Activated CD4-positive, alpha-beta T cell treated with anti-CD3 and anti-CD28 coated beads for 36 hours (primary cell): ENCODE measurements around the gene CXADR. TPM values are rescaled to one million over a fixed set of nuclear protein-coding genes. Genes with fewer than 3 reads are reported as not detected.

Experiments
- ATAC-seq: fragments of 200-7000 bp; cut with Tn5 transposase; one replicate; pipeline ENCODE4 v1.10.0; 2021; ENCODE audit warnings: mild to moderate bottlenecking, moderate library complexity
- CTCF ChIA-PET: fragments of 350-600 bp; sonication (Branson Sonifier 250); formaldehyde crosslinking; loops from one replicate; lab custom pipeline; 2021; ENCODE audit warnings: antibody characterized with exemption; lab: Charles Lee
- POLR2A ChIA-PET: fragments of 350-600 bp; sonication (Branson Sonifier 250); formaldehyde crosslinking; loops from one replicate; lab custom pipeline; 2021; ENCODE audit warnings: antibody characterized with exemption, inconsistent platforms; lab: Charles Lee
- DNase-seq: peaks from one replicate; pipeline ENCODE4 v3.0.0-alpha.2; 2020
- H3K27ac Mint-ChIP-seq: one replicate; pipeline ENCODE4 v1.8.0; 2021; ENCODE audit warnings: mixed read lengths
- H3K27me3 Mint-ChIP-seq: one replicate; pipeline ENCODE4 v1.8.0; 2021; ENCODE audit warnings: mixed read lengths
- H3K36me3 Mint-ChIP-seq: one replicate; pipeline ENCODE4 v1.8.0; 2021; ENCODE audit warnings: low read depth, mixed read lengths
- H3K4me1 Mint-ChIP-seq: one replicate; pipeline ENCODE4 v1.8.0; 2021; ENCODE audit warnings: mixed read lengths
- H3K4me3 Mint-ChIP-seq: one replicate; pipeline ENCODE4 v1.8.0; 2021; ENCODE audit warnings: mild to moderate bottlenecking, moderate library complexity, mixed read lengths
- H3K9me3 Mint-ChIP-seq: one replicate; pipeline ENCODE4 v1.8.0; 2021; ENCODE audit warnings: low read depth, mixed read lengths
- intact Hi-C, 2 experiments: fragments of 100-400 bp; cut with DNase I in 1 of 2; cut with micrococcal nuclease in 1 of 2; formaldehyde crosslinking; loops; one replicate each; pipeline versions ENCODE4 v1.14.2 to v1.15.1; 2022 to 2024; cut with DNase I, micrococcal nuclease
- total RNA-seq, 2 experiments: library from RNA; stranded (reverse); gene quantifications; one replicate each; pipeline ENCODE4 v1.2.3, GENCODE V29; 2021

CXADR gene
- total RNA-seq, 2 experiments from 2014 or later = 0.30 to 0.91 TPM

- Mint-ChIP-seq H3K4me3 (no peak overlapping the region), H3K36me3 (no peaks in the 10 kb centered on the region), H3K4me1 (no peaks in the 10 kb centered on the region), H3K9me3 (no peaks in the 10 kb centered on the region), H3K27ac (no peak overlapping the region), H3K27me3 (peaks cover 7% of the 10 kb centered on the region)
- ATAC-seq (no peak), DNase-seq (no peak)
- ChIA-PET POLR2A (no interaction called here), CTCF (interaction anchor here (0.6 kb wide), 1 partner anchor 87 kb away, joined by 3 read pairs; no protein-coding TSS in a partner anchor)
- intact Hi-C loops = no loop called here
Measured at GRCh38 chr21:17526776-17527175, 13.9 kb downstream of the CXADR start.

GRCh38 chr21:17527240-17527639 lies 14.4 kb downstream of the CXADR start:
- Mint-ChIP-seq H3K27ac (no peak overlapping the region), H3K36me3 (no peaks in the 10 kb centered on the region), H3K27me3 (peaks cover 7% of the 10 kb centered on the region), H3K4me1 (no peaks in the 10 kb centered on the region), H3K4me3 (no peak overlapping the region), H3K9me3 (no peaks in the 10 kb centered on the region)
- POLR2A ChIA-PET = no interaction called here
- intact Hi-C loops = no loop called here
- ATAC-seq = no peak
- DNase-seq = no peak
- CTCF ChIA-PET = no interaction called here

DNA sequence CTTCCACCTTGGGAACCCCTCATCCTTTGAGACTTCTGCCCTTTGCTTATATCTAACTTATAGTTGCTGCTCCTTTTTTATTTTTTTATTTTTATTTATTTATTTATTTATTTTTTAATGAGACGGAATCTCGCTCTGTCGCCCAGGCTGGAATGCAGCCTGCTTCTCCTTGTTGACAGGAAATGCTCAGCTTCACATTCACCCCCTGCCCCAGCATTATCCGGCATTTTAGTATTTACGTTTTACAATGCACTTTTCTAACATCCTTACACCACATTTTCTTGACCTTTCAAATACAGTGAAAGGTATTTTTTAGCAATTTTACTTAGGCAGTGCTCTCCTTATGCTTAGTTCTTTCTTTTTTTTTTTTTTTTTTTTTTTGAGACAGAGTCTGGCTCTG lies 14.9 kb downstream of the CXADR start:
- no peaks in the 10 kb centered on the region for H3K36me3 Mint-ChIP-seq
- no peak for DNase-seq
- POLR2A ChIA-PET = interaction anchor here (0.7 kb wide), 1 partner anchor 1152 kb away, joined by 5 read pairs; no protein-coding TSS in a partner anchor

DNA sequence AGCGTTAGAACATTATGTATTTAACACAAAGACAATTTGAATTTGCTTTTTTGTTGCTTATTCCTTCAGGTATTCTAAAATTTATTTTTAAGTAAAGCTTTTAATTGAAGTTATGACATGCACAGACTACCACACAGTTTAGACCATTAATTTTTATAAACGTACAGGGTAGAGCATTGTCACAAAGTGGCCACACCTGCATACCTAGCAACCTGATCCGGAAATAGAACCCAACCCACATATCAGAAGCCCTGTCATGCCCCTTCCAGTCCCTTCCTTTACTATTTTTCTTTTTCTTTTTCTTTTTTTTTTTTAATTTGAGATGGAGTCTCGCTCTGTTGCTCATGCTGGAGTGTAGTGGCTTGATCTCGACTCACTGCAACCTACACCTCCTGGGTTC lies 16.8 kb downstream of the CXADR start:
- intact Hi-C loops = no loop called here
- Mint-ChIP-seq H3K36me3 (no peaks in the 10 kb centered on the region), H3K27me3 (no peaks in the 10 kb centered on the region), H3K27ac (no peak overlapping the region), H3K9me3 (no peaks in the 10 kb centered on the region), H3K4me3 (no peak overlapping the region), H3K4me1 (no peaks in the 10 kb centered on the region)
- DNase-seq (no peak), ATAC-seq (no peak)
- CTCF ChIA-PET = interaction anchor here (1.0 kb wide), 1 partner anchor 8 kb away, joined by 3 read pairs; no protein-coding TSS in a partner anchor
- POLR2A ChIA-PET = no interaction called here

More for the DNA sequence above, 14.9 kb downstream of the CXADR start:
- Mint-ChIP-seq H3K27me3 (peaks cover 4% of the 10 kb centered on the region), H3K9me3 (no peaks in the 10 kb centered on the region), H3K4me3 (no peak overlapping the region), H3K27ac (no peak overlapping the region), H3K4me1 (no peaks in the 10 kb centered on the region)
- ATAC-seq = no peak
- intact Hi-C loops = no loop called here
- CTCF ChIA-PET = no interaction called here

- Mint-ChIP-seq H3K4me3 (no peak overlapping the region), H3K27ac (no peak overlapping the region), H3K4me1 (no peaks in the 10 kb centered on the region), H3K36me3 (no peaks in the 10 kb centered on the region), H3K9me3 (no peaks in the 10 kb centered on the region), H3K27me3 (peaks cover 7% of the 10 kb centered on the region)
- DNase-seq (no peak), ATAC-seq (no peak)
- intact Hi-C loops = no loop called here
- ChIA-PET POLR2A (no interaction called here), CTCF (no interaction called here)
Measured at GRCh38 chr21:17532292-17532691, 19.4 kb downstream of the CXADR start.

- DNase-seq (no peak), ATAC-seq (no peak)
- intact Hi-C loops = no loop called here
- ChIA-PET POLR2A (no interaction called here), CTCF (interaction anchor here (0.5 to 1.6 kb wide), 5 partner anchors 12 to 613 kb away, joined by 3 to 5 read pairs (median 3); partner anchors contain the start of gene CXADR)
- Mint-ChIP-seq H3K4me1 (no peaks in the 10 kb centered on the region), H3K9me3 (no peaks in the 10 kb centered on the region), H3K27ac (no peak overlapping the region), H3K4me3 (no peak overlapping the region), H3K36me3 (no peaks in the 10 kb centered on the region), H3K27me3 (peaks cover 10% of the 10 kb centered on the region)
Measured at GRCh38 chr21:17536381-17536780, 23.5 kb downstream of the CXADR start.

GRCh38 chr21:17537299-17537698 lies 24.5 kb downstream of the CXADR start:
- H3K4me1 Mint-ChIP-seq = no peaks in the 10 kb centered on the region
- ChIA-PET POLR2A (no interaction called here), CTCF (no interaction called here)
- no peaks in the 10 kb centered on the region for H3K9me3 Mint-ChIP-seq
- no peak overlapping the region for H3K4me3 Mint-ChIP-seq
- H3K27ac Mint-ChIP-seq = no peak overlapping the region
- H3K36me3 Mint-ChIP-seq = no peaks in the 10 kb centered on the region
- ATAC-seq = no peak
- no peak for DNase-seq
- H3K27me3 Mint-ChIP-seq = peaks cover 10% of the 10 kb centered on the region
- intact Hi-C loops = no loop called here

DNA sequence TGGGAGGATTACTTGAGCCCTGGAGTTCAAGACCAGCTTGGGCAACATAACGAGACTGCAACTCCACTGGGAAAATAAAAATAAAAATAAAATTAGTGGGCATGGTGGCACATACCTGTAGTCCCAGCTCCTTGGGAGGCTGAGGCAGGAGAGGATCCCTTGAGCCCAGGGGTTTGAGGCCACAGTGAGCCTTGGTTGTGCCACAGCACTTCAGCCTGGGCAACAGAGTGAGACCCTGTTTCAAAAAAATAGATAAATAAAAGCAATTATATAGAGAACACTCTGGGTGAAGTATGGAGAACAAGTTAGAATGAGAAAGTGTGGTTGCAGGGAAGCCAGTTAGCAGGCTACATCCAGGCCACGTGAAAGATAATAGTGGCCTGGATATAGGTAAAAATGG lies 25.7 kb downstream of the CXADR start:
- Mint-ChIP-seq H3K4me3 (no peak overlapping the region), H3K36me3 (no peaks in the 10 kb centered on the region), H3K9me3 (no peaks in the 10 kb centered on the region), H3K27me3 (peaks cover 10% of the 10 kb centered on the region), H3K27ac (no peak overlapping the region), H3K4me1 (no peaks in the 10 kb centered on the region)
- ATAC-seq (no peak), DNase-seq (no peak)
- ChIA-PET POLR2A (no interaction called here), CTCF (interaction anchor here (1.2 kb wide), 1 partner anchor 30 kb away, joined by 3 read pairs; no protein-coding TSS in a partner anchor)
- intact Hi-C loops = no loop called here

DNA sequence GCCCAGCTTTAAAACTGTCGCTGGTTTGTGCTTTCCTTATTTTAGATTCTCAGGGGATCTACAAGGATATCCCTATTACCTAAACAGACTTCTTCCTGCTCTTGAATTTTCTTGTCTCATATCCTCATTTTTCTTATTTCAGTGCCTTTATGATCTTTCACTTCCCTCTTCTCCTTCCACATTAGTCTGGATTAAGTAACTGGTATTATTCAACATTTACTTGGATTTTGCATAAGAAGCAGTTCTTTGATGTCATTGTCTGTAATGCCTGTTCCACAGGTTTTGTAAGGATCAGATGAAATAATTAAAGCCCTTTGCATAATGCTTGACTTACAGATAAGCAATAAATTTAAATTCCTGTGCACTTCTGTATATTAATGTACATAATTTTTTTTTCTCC lies 26.5 kb downstream of the CXADR start:
- H3K9me3 Mint-ChIP-seq = no peaks in the 10 kb centered on the region
- peaks cover 10% of the 10 kb centered on the region for H3K27me3 Mint-ChIP-seq
- no peak overlapping the region for H3K27ac Mint-ChIP-seq
- intact Hi-C loops = no loop called here
- CTCF ChIA-PET = interaction anchor here (1.2 kb wide), 1 partner anchor 31 kb away, joined by 3 read pairs; no protein-coding TSS in a partner anchor
- H3K4me3 Mint-ChIP-seq = no peak overlapping the region
- H3K36me3 Mint-ChIP-seq = no peaks in the 10 kb centered on the region
- POLR2A ChIA-PET = no interaction called here
- DNase-seq = no peak
- no peaks in the 10 kb centered on the region for H3K4me1 Mint-ChIP-seq
- no peak for ATAC-seq

GRCh38 chr21:17539743-17540341 lies 27.0 kb downstream of the CXADR start:
- DNase-seq = no peak
- Mint-ChIP-seq H3K9me3 (no peaks in the 10 kb centered on the region), H3K36me3 (no peaks in the 10 kb centered on the region), H3K27ac (no peak overlapping the region), H3K4me3 (no peak overlapping the region), H3K27me3 (peaks cover 10% of the 10 kb centered on the region), H3K4me1 (no peaks in the 10 kb centered on the region)
- ChIA-PET CTCF (no interaction called here), POLR2A (no interaction called here)
- intact Hi-C loops = no loop called here
- ATAC-seq = no peak

GRCh38 chr21:17540530-17540929 lies 27.7 kb downstream of the CXADR start:
- ATAC-seq (no peak), DNase-seq (no peak)
- ChIA-PET POLR2A (no interaction called here), CTCF (no interaction called here)
- intact Hi-C loops = no loop called here
- no peaks in the 10 kb centered on the region for H3K4me1 Mint-ChIP-seq
- no peak overlapping the region for H3K4me3 Mint-ChIP-seq
- H3K36me3 Mint-ChIP-seq = no peaks in the 10 kb centered on the region
- no peaks in the 10 kb centered on the region for H3K9me3 Mint-ChIP-seq
- H3K27ac Mint-ChIP-seq = no peak overlapping the region
- peaks cover 10% of the 10 kb centered on the region for H3K27me3 Mint-ChIP-seq

GRCh38 chr21:17542371-17543011 lies 29.6 kb downstream of the CXADR start:
- no peaks in the 10 kb centered on the region for H3K4me1 Mint-ChIP-seq
- peaks cover 2% of the 10 kb centered on the region for H3K27me3 Mint-ChIP-seq
- no peak overlapping the region for H3K27ac Mint-ChIP-seq
- H3K4me3 Mint-ChIP-seq = no peak overlapping the region
- intact Hi-C loops = no loop called here
- H3K9me3 Mint-ChIP-seq = no peaks in the 10 kb centered on the region
- POLR2A ChIA-PET = no interaction called here
- ATAC-seq (no peak), DNase-seq (no peak)
- CTCF ChIA-PET = interaction anchor here (0.6 to 1.3 kb wide), 3 partner anchors 12 to 276 kb away, joined by 3 read pairs; no protein-coding TSS in a partner anchor
- H3K36me3 Mint-ChIP-seq = no peaks in the 10 kb centered on the region
